22Rv1 (cell line): ENCODE measurements around the gene TMIGD1.

ENCODE experiments used
- ZFX ChIP-seq: fragments of 450-650 bp; IDR thresholded peaks from 2 replicates; pipeline ENCODE4 v1.6.1; 2017; ENCODE audit warnings: antibody characterized with exemption, borderline replicate concordance
- TF ChIP-seq, protein P1 (sequence below): fragments of 450-650 bp; IDR thresholded peaks from 2 replicates; pipeline ENCODE4 v1.5.1; 2017; ENCODE audit warnings: mild to moderate bottlenecking

GRCh38 chr17:30310562-30310961 lies 23.3 kb downstream of the TMIGD1 start:
- TF ChIP-seq, protein P1, sequence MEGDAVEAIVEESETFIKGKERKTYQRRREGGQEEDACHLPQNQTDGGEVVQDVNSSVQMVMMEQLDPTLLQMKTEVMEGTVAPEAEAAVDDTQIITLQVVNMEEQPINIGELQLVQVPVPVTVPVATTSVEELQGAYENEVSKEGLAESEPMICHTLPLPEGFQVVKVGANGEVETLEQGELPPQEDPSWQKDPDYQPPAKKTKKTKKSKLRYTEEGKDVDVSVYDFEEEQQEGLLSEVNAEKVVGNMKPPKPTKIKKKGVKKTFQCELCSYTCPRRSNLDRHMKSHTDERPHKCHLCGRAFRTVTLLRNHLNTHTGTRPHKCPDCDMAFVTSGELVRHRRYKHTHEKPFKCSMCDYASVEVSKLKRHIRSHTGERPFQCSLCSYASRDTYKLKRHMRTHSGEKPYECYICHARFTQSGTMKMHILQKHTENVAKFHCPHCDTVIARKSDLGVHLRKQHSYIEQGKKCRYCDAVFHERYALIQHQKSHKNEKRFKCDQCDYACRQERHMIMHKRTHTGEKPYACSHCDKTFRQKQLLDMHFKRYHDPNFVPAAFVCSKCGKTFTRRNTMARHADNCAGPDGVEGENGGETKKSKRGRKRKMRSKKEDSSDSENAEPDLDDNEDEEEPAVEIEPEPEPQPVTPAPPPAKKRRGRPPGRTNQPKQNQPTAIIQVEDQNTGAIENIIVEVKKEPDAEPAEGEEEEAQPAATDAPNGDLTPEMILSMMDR: no peak
- no peak for TF ChIP-seq ZFX
